Activated CD4-positive, alpha-beta T cell treated with anti-CD3 and anti-CD28 coated beads, Interleukin-2, amount 50 U/mL, for 4 hours (primary cell): ENCODE results near the gene RAB37.

Source experiments
- DNase-seq, 2 experiments: peaks; one replicate each; pipeline ENCODE4 v3.0.0-alpha.2; 2020

The RAB37 gene

GRCh38 chr17:74746376-74746775, 9.3 kb downstream of the RAB37 start:
- no peak for DNase-seq

- DNase-seq: no peak
Observed at GRCh38 chr17:74746922-74747321, 9.9 kb downstream of the RAB37 start.

- no peak for DNase-seq
Observed at GRCh38 chr17:74748279-74748528, 11.1 kb downstream of the RAB37 start.

- peak; percentile 86 to 88 for DNase-seq
Observed at GRCh38 chr17:74748529-74749278, 11.6 kb downstream of the RAB37 start, which contains the start of gene NHERF1. NHERF1 (plus strand) TSS chr17:74748628; CDS start chr17:74748847, 219 bp downstream.

- DNase-seq: no peak
Observed at GRCh38 chr17:74749279-74750038, 12.4 kb downstream of the RAB37 start.

GRCh38 chr17:74750039-74750326, 12.9 kb downstream of the RAB37 start:
- DNase-seq: no peak

GRCh38 chr17:74750327-74751069, 13.4 kb downstream of the RAB37 start:
- DNase-seq: no peak

GRCh38 chr17:74752415-74752814, 15.4 kb downstream of the RAB37 start:
- DNase-seq: no peak

- no peak for DNase-seq
Observed at GRCh38 chr17:74752822-74753401, 15.9 kb downstream of the RAB37 start.

- DNase-seq: no peak
Observed at GRCh38 chr17:74754832-74755231, 17.8 kb downstream of the RAB37 start.

GRCh38 chr17:74755533-74755932, 18.5 kb downstream of the RAB37 start:
- no peak for DNase-seq

- no peak for DNase-seq
Observed at GRCh38 chr17:74756891-74757290, 19.8 kb downstream of the RAB37 start.

GRCh38 chr17:74757502-74757901, 20.4 kb downstream of the RAB37 start:
- no peak for DNase-seq

- no peak for DNase-seq
Observed at GRCh38 chr17:74757931-74758847, 21.1 kb downstream of the RAB37 start.

GRCh38 chr17:74758848-74759168, 21.8 kb downstream of the RAB37 start:
- no peak for DNase-seq

GRCh38 chr17:74759243-74759801, 22.3 kb downstream of the RAB37 start:
- DNase-seq: peak in 1 of 2 experiments; percentile 21

- no peak for DNase-seq
Observed at GRCh38 chr17:74759941-74760340, 22.9 kb downstream of the RAB37 start.

- no peak for DNase-seq
Observed at GRCh38 chr17:74760404-74761105, 23.5 kb downstream of the RAB37 start.

GRCh38 chr17:74761419-74761818, 24.4 kb downstream of the RAB37 start:
- DNase-seq: no peak

- DNase-seq: no peak
Observed at GRCh38 chr17:74761931-74762330, 24.9 kb downstream of the RAB37 start.

GRCh38 chr17:74763565-74764387, 26.7 kb downstream of the RAB37 start:
- DNase-seq: no peak
